ENCODE measurements around the gene ZNF385B. TPM values are rescaled to one million over a fixed set of nuclear protein-coding genes. Genes with fewer than 3 reads are reported as not detected.
A peak's percentile ranks its signal among the peaks of the same experiment; 100 is the strongest.

Gene ZNF385B
- polyA plus RNA-seq, 1 of the 3 experiments (the other 2 are of a cell fraction), result 0.16 TPM

DNA sequence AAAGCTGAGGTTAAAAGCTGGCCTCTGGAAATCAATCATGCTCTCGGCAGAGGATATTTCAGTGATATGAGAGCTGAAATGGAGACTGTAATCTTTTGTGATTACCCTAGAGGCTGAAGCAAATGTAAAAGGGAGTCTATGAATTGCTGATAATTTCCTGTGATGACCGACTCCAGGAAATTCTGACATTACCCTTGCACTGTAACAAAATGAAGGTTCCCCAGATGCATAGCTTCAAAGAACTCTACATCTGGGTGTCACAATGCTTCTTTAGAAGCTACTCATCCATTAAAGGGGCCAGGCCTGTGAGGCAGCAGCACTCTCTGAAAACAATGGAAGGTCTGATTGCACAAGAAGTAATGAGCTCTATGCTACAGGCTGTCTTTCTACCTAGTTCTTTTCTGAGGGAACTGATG lies 328.5 kb downstream of the ZNF385B start:
- Histone ChIP-seq H3K79me2 (ENCODE audit: insufficient read depth) (no peaks in the 10 kb centered on the region), H3K4me3 (ENCODE audit: low read depth in 2 of 2, low read length in 1 of 2) (no peak overlapping the region), H3K9me3 (no peaks in the 10 kb centered on the region), H3K36me3 (replicated peaks in 1 of 2; ENCODE audit: control insufficient read depth in 1 of 2, insufficient read depth in 2 of 2, low read length in 1 of 2) (no peaks in the 10 kb centered on the region), H3K9ac (no peak overlapping the region), H2AFZ (ENCODE audit: low read depth) (no peak overlapping the region), H3K27ac (ENCODE audit: low read depth in 2 of 2, low read length in 1 of 2) (peak overlapping the region in 1 of 2 experiments; percentile 60; a peak in 1 of 4 replicates), H3K27me3 (ENCODE audit: insufficient read depth) (no peaks in the 10 kb centered on the region), H3F3A (replicated peaks; ENCODE audit: insufficient read depth) (peaks cover under 1% of the 10 kb centered on the region), H3K4me2 (no peak overlapping the region), H3K4me1 (ENCODE audit: control insufficient read depth in 1 of 2, insufficient read depth in 2 of 2, low read depth in 1 of 2, low read length in 1 of 2) (no peaks in the 10 kb centered on the region; a peak in 2 of 4 replicates), H4K20me1 (ENCODE audit: insufficient read depth) (no peaks in the 10 kb centered on the region), H3K9me2 (no peaks in the 10 kb centered on the region)
- ChIA-PET CTCF (interaction anchor here (0.9 to 1.9 kb wide), 2 partner anchors 12 to 122 kb away, joined by 3 to 5 read pairs; no protein-coding TSS in a partner anchor), POLR2A (no interaction called here)
- TF ChIP-seq CHD2 (IDR thresholded peaks at IDR 0.05; ENCODE audit: low read length, partially characterized antibody) (no peak), GATA2 (CRISPR knock-in tag; IDR thresholded peaks at IDR 0.05) (peak; percentile 64), EP300 (IDR thresholded peaks at IDR 0.05; ENCODE audit: borderline replicate concordance in 1 of 2, low read depth in 1 of 2, low read length in 1 of 2) (0 out of 4 replicates have a peak, but pooled peaks of 1 of the 2 experiments have one; percentile 43), FOXM1 (IDR thresholded peaks at IDR 0.05; ENCODE audit: low read depth) (no peak), MEF2A (IDR thresholded peaks at IDR 0.05; ENCODE audit: borderline replicate concordance, low read depth) (no peak), RCOR1 (IDR thresholded peaks at IDR 0.05; ENCODE audit: low read length) (0 out of 2 replicates have a peak, but pooled peaks have one; percentile 30)
- TF ChIP-seq, protein P1, sequence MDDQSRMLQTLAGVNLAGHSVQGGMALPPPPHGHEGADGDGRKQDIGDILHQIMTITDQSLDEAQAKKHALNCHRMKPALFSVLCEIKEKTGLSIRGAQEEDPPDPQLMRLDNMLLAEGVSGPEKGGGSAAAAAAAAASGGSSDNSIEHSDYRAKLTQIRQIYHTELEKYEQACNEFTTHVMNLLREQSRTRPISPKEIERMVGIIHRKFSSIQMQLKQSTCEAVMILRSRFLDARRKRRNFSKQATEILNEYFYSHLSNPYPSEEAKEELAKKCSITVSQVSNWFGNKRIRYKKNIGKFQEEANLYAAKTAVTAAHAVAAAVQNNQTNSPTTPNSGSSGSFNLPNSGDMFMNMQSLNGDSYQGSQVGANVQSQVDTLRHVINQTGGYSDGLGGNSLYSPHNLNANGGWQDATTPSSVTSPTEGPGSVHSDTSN (IDR thresholded peaks at IDR 0.05), result no peak
- TF ChIP-seq, protein P2, sequence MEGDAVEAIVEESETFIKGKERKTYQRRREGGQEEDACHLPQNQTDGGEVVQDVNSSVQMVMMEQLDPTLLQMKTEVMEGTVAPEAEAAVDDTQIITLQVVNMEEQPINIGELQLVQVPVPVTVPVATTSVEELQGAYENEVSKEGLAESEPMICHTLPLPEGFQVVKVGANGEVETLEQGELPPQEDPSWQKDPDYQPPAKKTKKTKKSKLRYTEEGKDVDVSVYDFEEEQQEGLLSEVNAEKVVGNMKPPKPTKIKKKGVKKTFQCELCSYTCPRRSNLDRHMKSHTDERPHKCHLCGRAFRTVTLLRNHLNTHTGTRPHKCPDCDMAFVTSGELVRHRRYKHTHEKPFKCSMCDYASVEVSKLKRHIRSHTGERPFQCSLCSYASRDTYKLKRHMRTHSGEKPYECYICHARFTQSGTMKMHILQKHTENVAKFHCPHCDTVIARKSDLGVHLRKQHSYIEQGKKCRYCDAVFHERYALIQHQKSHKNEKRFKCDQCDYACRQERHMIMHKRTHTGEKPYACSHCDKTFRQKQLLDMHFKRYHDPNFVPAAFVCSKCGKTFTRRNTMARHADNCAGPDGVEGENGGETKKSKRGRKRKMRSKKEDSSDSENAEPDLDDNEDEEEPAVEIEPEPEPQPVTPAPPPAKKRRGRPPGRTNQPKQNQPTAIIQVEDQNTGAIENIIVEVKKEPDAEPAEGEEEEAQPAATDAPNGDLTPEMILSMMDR (IDR thresholded peaks at IDR 0.05), result no peak
- peak; percentile 25 for DNase-seq
- 78% methylated on average over 2 of the region's 2 CpGs for WGBS (ENCODE audit: low lambda C conversion rate)

DNA sequence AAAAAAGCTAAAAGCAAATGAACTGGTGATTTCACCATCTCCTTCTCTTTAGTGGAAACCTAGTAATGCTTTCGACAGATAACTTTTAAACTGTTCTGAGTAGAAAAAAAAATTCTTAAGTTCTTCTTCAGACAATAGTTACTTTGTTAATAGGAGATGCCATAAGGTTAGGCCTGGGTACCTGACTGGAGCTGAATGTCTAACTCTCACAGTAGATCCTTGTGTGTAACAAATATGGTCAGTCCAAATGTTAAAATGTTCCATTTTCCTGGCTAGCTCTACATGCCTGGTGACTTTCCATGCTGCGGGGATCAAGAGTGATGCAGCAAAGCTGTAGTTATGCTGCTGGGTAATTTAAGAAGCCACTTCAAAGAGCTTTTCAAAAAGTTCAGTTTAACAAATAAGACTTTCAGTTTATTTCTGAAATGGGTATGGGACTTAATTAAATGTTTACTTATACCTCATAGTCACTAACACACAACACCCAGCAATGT lies 332.8 kb downstream of the ZNF385B start:
- Histone ChIP-seq H4K20me1 (ENCODE audit: insufficient read depth) (no peaks in the 10 kb centered on the region), H3K36me3 (replicated peaks in 1 of 2; ENCODE audit: control insufficient read depth in 1 of 2, insufficient read depth in 2 of 2, low read length in 1 of 2) (no peaks in the 10 kb centered on the region), H3K9ac (no peak overlapping the region), H2AFZ (ENCODE audit: low read depth) (no peak overlapping the region), H3K4me3 (ENCODE audit: low read depth in 2 of 2, low read length in 1 of 2) (no peak overlapping the region), H3K4me1 (ENCODE audit: control insufficient read depth in 1 of 2, insufficient read depth in 2 of 2, low read depth in 1 of 2, low read length in 1 of 2) (no peaks in the 10 kb centered on the region; a peak in 2 of 4 replicates), H3K9me3 (no peaks in the 10 kb centered on the region), H3K4me2 (no peak overlapping the region), H3K79me2 (ENCODE audit: insufficient read depth) (no peaks in the 10 kb centered on the region), H3F3A (replicated peaks; ENCODE audit: insufficient read depth) (no peaks in the 10 kb centered on the region), H3K9me2 (no peaks in the 10 kb centered on the region), H3K27me3 (ENCODE audit: insufficient read depth) (no peaks in the 10 kb centered on the region), H3K27ac (ENCODE audit: low read depth in 2 of 2, low read length in 1 of 2) (no peak overlapping the region)
- CTCF ChIA-PET, result no interaction called here
- no peak for DNase-seq
- WGBS (ENCODE audit: low lambda C conversion rate), result 96% methylated on average over 2 of the region's 2 CpGs
- POLR2A ChIA-PET, result no interaction called here
- no peak for TF ChIP-seq FOXJ3 (CRISPR knock-in tag; IDR thresholded peaks at IDR 0.05)
- no peak for TF ChIP-seq SIN3A (IDR thresholded peaks at IDR 0.05; ENCODE audit: borderline replicate concordance, low read depth, low read length)
- no peak for TF ChIP-seq YY1 (IDR thresholded peaks at IDR 0.05; ENCODE audit: low read depth)
- TF ChIP-seq SMC3 (IDR thresholded peaks at IDR 0.05; ENCODE audit: low read depth, low read length), result no peak
- TF ChIP-seq, protein P3, sequence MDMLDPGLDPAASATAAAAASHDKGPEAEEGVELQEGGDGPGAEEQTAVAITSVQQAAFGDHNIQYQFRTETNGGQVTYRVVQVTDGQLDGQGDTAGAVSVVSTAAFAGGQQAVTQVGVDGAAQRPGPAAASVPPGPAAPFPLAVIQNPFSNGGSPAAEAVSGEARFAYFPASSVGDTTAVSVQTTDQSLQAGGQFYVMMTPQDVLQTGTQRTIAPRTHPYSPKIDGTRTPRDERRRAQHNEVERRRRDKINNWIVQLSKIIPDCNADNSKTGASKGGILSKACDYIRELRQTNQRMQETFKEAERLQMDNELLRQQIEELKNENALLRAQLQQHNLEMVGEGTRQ (IDR thresholded peaks at IDR 0.05; ENCODE audit: borderline replicate concordance, low read depth, low read length), result no peak
- TF ChIP-seq MEF2A (IDR thresholded peaks at IDR 0.05; ENCODE audit: borderline replicate concordance, low read depth), result no peak
- TF ChIP-seq NRF1 (IDR thresholded peaks at IDR 0.05; ENCODE audit: low read depth, low read length), result no peak
- TF ChIP-seq, protein P4, sequence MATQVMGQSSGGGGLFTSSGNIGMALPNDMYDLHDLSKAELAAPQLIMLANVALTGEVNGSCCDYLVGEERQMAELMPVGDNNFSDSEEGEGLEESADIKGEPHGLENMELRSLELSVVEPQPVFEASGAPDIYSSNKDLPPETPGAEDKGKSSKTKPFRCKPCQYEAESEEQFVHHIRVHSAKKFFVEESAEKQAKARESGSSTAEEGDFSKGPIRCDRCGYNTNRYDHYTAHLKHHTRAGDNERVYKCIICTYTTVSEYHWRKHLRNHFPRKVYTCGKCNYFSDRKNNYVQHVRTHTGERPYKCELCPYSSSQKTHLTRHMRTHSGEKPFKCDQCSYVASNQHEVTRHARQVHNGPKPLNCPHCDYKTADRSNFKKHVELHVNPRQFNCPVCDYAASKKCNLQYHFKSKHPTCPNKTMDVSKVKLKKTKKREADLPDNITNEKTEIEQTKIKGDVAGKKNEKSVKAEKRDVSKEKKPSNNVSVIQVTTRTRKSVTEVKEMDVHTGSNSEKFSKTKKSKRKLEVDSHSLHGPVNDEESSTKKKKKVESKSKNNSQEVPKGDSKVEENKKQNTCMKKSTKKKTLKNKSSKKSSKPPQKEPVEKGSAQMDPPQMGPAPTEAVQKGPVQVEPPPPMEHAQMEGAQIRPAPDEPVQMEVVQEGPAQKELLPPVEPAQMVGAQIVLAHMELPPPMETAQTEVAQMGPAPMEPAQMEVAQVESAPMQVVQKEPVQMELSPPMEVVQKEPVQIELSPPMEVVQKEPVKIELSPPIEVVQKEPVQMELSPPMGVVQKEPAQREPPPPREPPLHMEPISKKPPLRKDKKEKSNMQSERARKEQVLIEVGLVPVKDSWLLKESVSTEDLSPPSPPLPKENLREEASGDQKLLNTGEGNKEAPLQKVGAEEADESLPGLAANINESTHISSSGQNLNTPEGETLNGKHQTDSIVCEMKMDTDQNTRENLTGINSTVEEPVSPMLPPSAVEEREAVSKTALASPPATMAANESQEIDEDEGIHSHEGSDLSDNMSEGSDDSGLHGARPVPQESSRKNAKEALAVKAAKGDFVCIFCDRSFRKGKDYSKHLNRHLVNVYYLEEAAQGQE (IDR thresholded peaks at IDR 0.05; ENCODE audit: low read depth, low read length), result no peak
- no peak for TF ChIP-seq JUND (IDR thresholded peaks at IDR 0.05)
- TF ChIP-seq, protein P2 (IDR thresholded peaks at IDR 0.05), result no peak
- TF ChIP-seq GATA2 (CRISPR knock-in tag; IDR thresholded peaks at IDR 0.05), result no peak
- TF ChIP-seq RFX5 (IDR thresholded peaks at IDR 0.05; ENCODE audit: low read length), result no peak
